NCI-H1417 treated with DMSO at 0.1 percent for 48 hours (cell line): ENCODE results near the gene UST.
"Not testable (repeated sequence)": the region's sequence is repeated elsewhere in the genome, so short reads cannot be mapped to it uniquely, and the experiment has no call there.

Source experiments
- DNase-seq: peaks from one replicate; lab custom pipeline; 2025; lab: John Stamatoyannopoulos, UW

The UST gene

DNA sequence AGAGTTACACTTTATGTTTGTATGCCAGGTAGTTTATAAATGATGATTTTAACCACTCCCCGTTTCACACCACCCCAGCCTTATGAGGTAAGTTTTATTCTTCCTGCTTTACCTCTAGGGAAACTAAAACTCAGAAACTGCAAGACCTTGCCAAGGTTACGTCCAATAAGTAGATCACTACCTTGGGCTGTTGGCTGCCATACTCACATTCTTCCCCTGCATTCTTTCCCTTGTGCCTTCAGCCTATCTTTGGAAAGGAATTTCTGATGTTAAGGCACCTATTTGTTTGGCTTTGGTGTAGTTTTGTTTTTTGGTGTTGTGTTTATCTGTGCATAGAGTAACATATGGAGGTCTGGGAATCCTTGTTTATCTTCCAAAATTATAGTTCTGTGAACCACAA, 122.1 kb downstream of the UST start:
- DNase-seq, result no peak

DNA sequence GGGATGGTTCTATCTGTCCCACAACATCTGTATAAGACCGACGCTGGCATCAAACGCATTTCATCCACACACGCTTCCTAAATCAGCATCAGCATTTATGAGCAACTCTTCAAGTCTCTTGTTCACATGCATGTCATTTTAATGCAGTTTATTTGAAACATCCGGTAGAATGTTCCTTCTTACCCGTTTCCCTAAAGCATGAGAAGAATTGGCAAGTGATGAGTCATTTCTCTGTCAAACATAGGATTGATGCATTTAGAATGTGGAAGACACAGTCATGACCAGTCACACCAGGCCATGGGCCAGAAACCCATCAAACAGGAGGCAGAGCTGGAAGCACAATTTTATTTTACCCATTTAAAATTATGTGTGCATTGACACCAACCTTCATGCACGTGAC, 122.8 kb downstream of the UST start:
- DNase-seq, result no peak

DNA sequence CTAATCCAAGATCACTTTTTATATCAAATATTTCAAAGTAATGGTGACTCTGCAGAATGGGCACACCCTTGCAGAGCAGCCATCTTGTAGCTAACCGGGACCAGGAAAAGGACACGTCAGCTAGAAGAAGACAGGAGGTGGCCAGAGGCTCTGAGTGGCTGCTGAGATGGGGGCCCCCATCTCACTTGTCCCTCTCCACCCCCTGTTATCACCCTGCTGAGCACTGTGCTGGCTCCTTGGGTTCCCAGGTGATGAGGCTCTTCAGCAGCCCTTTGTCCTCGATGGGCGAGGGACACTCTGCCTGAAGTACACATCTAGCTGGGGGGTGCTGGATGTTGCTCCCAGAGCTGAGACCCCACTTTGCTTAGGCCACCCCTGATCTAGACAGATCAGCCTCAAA, 126.3 kb downstream of the UST start:
- no peak for DNase-seq

DNA sequence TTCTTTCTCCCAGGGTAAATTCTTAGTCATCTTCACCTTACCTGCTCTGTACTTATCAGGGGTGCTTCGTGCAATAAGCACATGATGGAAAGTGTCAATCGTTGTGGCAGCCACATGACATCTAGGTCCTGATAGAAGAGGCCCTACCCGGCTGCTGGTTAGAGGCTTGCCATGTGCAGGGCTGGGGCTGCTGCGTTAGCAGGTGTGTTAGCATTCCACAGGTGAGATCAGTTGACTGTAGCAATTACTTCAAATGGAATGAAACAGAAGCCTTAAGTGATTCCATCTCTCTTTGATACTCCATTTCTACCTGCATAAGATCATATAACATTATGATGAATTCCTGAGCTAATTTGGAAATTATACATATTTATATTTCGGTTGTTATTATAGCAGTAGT, 127.0 kb downstream of the UST start:
- DNase-seq, result no peak

DNA sequence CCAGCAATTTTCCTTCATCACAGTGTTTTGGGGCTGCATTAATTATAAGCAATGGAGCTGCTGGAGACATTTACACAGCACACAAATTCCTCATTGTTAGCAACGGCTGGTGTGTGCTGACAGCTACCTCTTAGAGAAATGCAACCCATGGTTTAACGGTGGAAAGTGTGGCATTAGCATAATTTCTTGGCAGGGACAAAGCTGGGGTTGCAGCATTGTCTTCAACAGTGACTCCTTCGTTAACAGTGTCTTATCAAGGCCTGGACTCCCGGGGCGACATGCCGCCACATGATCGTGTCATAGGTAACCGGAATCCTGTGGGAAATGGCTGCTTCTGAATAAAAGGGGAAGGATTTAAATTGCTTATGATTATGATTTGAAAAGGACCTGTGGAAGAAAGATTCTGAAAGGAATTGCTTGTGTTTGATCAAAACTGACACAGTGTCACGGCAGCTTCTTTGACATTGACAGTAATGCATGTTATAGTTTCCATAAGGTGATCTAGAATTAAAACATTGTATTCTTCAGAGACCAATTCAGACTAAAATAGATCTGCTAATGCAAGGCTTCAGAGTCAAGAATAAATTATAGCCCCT, 128.0 kb downstream of the UST start:
- DNase-seq, result peak; percentile 23

DNA sequence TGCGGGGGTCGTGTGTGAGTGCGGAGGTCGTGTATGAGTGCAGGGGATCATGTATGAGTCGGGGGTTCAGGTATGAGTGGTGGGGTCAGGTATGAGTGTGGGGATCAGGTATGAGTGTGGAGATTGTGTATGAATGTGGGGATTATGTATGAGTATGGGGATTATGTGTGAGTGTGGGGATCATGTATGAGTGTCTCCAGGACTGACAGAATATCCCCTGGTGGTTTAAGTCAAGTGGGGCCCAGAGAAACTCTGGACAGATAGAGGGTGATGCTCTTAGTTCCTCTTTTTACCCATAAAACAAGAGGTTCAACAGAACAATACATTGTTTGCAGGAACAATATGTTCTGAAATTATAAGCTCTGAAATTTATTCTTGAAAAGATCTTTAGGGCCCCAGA, 131.9 kb downstream of the UST start:
- DNase-seq, result no peak

DNA sequence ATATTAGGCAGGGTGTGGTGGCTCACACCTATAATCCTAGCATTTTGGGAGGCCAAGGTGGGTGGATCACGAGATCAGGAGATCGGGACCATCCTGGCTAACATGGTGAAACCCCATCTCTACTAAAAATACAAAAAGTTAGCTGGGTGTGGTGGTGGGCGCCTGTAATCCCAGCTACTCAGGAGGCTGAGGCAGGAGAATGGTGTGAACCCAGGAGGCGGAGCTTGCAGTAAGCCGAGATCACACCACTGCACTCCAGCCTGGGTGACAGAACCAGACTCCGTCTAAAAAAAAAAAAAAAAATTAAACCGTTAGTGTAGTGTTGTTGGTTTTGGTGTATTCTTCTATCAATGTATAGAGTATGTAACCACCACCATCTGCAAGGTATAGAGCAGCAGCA, 133.9 kb downstream of the UST start:
- DNase-seq, result not testable (repeated sequence)

DNA sequence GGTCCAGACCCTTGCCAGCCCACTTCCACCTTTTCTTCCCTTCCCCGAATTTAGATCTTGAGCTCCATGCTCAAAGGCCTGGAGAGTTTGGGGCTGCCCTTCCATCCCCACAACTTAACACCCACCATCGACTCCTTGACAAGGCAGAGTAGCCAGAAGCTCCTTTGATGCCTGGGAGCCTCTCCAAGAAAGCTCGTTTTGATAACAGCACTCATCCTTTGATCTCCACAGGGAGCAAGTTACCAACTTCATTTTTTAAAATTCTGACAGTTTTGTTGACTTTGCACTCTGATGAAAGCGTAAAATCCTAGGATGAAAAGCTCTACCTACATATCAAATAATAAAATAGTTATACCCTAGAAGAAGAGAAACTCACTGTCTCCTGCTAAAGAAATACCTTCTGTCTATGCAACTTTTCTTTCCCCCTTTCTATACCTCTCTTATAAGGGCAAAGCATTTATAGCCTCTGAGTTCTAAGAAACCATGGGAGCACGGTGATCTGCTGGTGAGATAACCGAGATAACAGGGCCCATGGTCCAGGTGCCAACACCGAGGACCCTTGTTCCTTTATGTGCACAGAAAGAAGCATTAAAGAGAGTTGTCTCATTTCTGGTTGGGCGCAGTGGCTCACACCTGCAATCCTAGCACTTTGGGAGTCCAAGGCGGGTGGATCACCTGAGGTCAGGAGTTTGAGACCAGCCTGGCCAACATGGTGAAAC, 134.9 kb downstream of the UST start:
- DNase-seq, result no peak

DNA sequence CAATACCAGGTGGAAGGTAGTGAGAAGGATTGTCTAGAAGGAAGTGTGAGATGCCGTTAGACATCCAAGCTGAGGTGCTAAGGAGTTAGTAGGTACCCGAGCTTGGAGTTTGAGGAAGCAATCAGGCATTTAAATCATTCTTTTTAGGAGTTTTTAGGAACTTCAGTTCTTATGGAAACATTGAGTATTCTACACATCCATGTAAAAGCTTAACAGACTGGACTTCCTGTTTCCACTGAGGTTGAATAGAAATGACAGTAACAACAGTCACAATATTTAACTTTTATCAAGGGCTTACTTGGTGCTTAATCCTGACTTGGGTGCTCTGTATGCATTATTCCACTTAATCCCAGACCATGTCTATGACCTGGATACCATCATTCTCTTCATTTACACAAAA, 136.4 kb downstream of the UST start:
- DNase-seq, result no peak

DNA sequence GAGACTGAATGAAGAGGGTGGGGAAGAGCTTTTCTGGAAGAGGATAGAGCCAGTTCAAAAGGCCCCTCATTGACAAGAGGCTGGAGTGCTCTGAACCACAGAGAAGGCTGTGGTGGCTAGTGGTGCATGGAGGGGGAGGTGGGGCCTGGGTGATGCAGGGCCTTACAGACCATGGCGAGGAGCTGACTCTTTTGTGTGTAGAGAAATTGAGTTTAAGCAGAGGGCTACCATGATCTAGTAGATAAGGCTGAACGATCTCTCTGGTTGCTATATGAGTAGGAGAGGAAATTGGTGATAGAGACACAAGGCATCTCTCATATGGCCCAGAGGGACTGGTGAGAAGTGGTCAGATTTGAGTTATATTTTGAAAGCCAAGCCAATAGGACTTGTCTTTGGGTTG, 137.6 kb downstream of the UST start:
- DNase-seq, result no peak

DNA sequence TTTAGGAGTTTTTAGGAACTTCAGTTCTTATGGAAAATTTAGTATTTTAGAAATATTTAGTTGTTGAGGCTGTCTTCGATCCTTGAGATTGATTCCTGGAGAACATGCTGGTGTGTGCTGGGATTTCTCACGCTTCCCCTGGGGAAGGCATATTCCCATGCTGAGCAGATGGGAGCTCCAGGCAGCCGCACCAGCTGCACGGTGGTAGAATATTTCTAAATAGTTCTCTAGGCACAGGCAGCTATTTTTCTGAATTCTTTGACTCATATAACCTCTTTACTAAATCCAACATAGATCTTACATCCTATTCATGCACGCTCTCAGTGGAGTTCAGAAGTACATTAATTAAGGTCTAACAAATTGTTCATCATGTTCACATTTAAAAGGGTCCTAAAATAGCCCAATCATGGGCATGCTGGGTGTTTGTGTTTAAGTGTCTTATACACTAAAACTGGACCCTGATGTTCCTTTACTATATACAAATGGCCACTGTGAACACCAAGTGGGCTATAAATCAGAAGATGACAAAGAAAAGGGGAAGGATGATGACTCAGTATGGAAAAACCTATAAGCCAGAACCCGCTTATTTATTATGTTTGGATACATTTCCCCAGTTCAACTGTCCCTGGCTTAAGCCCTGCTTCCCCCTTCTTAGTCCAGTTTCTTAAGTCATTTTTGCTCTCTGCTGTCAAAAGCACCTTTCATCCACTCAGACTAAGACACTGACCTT, 138.5 kb downstream of the UST start:
- DNase-seq, result no peak

DNA sequence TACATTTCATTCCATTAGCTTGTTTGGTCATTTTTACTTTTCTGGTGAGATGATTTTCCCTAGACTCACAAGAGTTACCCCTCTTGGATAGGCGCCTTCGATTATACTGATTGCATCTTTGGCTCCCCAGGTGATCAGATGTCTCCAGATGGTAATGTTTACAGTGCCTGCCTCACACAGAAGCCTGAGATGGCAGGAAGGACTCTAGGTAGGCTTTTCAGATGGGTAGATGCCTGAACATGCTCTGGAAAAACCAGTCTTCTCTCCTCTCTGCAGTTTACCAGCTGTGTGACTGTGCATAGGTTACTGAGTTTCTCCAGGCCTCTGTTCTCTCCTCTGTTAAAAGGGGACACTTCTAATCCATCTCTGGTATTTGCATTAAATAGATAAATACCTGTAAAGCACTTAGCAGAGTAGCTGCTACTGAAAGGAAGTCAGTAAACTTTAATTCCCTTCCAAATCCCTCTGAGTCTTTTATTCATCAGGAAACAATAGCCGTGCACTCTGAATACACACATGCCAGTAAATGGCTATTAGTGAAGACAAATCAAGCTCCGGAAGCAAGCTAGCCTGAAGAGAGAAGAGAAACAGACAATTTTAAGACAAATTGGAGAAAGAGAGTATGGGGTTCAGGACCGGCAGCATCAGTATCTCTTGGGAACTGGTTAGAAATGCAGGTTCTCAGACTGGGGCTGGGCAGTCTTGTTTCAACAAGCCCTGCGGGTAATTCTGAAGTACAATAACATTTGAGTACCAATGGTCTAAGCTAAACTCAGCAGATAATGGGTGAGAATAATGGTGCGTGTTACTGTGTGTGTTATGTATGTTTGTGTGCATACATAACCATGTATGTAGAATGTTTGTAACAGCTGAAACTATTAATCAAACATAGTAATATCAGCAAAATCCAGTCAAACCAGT, 139.4 kb downstream of the UST start:
- no peak for DNase-seq

DNA sequence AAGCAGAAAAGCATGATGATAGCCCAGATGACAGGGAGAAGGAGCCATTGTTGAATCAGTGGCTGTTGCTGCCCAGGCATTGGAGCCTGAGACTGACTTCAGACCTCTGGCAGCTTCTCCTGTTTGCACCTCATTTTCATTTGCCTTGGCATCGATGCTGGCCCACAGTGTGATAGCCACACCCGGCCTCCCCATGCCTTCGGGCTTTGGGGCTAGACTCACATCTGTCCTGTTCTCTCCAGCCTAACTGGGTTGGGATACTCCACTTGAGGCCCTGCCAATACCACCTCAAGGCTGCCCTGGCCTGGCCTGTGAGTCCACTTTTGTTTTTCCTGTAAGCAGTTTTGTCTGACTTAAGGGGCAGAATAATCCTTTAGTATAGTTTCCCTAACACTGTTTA, 140.4 kb downstream of the UST start:
- DNase-seq, result no peak

DNA sequence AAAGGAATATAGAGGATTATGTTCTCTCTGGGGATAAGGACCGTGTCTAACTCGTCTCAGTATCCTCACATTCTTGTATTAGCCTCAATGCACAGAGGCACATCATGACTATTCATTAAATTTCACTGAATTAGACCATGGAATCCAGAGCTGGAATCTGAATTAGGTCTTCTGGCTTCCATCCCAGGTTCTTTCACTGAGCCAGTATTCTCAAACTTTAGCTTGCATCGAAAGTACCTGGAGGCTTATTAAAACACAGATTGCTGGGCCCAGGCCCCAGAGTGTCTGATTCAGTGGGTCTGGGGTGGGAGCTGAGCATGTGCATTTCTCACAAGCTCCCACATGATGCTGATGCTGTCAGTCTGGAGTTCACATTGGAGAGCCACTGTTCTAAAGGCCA, 142.0 kb downstream of the UST start:
- DNase-seq, result no peak

DNA sequence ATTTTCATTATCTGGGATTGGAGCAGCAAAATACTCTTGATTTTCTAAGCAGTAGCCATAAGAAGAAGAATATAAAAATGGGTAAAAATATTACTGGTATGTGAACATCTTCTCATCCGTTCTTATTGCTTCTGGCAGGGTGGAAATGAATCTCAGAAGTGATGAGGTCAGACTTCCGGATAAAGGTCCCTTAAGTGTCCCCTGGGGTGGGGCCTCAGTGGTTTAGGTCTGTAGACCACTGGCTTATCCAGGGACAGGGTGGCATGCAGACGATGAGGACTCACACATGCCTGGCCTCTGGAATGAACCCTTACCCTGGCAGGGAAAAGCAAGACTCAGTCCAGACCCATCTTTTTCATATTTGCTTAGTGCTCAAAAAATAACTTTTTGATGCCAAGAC, 143.3 kb downstream of the UST start:
- no peak for DNase-seq

DNA sequence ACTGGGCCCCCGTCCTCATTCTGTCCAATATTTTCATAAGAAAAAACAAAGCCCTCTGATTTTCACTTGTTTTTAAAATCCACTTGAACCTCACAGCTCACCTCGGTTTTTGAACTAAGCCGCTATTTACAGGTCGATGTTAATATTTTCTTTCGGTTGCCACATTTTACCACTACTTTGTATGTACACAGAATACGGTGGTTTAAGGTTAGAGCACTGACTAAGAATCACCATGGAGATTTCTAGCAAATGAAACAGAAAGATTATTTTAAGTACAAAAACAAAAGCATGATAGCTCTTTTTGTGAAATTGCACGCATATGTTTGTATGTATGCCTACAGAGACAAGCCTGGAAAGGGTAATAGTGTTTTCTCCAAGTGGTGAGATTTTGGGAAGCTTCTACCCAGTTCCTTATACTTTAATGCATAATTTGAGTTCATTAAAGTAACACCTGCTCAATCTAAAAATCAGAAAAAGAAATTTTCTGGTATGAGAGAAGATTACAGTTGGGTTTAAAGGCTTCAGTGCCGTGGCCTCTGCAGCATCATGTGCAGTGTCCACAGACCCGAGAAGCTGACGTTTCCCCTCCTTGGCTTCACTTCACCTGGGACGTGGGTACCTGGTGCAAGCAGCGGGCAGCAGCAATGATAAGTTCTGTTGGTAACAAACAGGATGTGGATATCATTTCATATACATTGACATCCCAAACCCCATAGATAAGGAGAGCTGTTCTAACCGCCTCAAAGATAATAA, 144.0 kb downstream of the UST start:
- no peak for DNase-seq

DNA sequence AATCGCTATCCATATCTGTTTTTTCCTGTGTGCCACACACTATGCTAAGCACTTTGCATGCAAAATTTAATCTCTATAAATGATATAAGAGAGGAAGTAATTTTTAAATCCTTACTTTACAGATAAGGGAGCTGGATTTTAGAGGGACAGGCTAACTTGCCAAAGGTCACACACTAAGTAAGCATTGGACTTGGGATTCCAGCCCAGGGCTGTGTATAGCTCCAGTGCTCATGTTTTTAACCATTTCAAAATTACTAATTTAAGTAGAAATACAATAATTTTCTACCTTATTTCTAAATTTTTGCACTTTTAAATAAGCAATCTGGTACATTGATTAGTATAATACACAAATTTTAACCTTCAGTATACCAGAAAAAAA, 144.6 kb downstream of the UST start:
- no peak for DNase-seq

DNA sequence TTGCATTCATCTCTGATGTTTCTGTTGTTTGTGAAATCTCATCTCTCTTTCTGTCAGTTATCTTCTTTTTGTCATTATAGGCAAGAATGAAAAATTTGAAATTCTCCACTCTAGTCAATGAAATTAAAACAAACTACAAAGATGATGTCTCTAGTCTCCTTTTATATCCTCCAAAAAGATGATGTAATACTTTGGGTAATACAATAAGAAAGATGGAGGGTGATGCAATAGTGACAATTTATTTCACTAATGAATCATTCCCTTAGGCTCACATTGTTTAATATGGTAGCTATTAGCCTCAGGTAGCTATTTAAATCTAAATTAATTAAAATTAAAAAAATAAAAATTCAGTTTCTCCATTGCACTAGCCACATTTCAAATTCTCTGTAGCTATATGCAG, 145.4 kb downstream of the UST start:
- no peak for DNase-seq

DNA sequence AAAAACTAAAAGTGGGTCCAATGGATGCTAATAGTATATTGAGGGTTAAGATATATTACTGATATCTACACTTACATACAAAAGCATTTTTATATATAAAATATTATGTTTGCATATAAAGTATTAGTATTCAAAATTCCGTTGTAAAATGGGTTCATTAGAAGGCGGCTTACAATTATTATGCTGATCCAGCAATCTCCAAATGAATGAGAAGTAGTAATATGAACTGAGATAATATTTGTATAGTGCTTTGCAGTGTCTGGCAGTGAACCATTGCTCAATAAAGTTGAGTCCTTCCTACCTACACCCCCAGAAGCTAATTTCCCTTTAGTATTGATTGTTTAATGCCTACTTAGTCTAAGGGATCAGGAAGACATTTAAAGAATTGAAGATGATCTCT, 146.2 kb downstream of the UST start:
- no peak for DNase-seq

DNA sequence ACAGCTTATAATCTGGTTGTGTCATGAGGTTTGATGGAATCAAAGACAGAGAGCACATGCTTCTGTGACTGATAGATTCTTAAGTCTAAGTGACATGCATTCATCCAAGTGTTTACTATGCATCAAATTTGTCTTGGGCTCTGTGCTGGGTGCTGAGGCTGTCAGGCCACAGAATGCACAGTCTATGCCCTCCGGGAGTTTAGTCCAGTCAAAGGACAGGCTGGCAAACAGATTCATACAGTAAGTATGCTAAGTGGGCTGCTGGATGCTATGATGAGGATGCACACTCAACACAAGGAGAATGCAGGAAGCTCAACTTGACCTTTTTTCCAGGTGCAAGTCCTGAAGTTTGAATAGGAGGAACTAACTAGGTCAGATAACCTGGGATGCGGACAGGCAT, 146.7 kb downstream of the UST start:
- no peak for DNase-seq

DNA sequence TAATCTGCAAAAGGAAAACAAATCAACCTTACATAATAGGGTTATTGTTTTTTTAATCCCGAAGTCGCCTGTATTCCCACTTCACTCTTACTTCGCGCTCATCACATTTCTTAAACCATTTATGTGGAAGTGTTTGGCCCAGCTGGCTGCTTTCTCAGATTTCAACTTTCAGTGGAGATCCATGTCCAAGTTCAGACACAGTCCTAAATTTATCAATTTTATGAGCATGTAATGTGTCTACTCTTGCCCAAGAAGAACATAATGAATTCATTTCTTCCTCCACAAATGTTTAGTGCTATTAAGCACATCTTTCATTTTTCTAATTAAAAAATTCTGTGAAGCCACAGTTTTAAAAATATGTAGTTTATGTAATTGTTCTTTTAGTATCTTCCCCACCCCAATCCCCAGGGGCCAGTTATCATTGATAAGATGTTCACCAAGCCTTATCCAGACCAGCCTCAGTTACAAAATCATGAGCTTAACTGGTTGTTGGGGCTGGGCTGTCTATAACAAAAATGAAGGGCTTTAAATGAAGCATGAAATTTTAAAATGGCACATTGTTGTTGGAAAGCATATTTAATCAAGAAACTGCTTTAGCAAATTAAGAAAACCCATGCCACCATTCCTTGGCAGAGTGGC, 151.7 kb downstream of the UST start:
- DNase-seq, result no peak
